Fibroblast of gingiva (primary cell): Measurements from ENCODE around the gene ZNF784.

Experiments used
- DNase-seq: peaks from one replicate; pipeline ENCODE4 v3.0.0-alpha.2; 2011; ENCODE audit warnings: low read depth

The ZNF784 gene

DNA sequence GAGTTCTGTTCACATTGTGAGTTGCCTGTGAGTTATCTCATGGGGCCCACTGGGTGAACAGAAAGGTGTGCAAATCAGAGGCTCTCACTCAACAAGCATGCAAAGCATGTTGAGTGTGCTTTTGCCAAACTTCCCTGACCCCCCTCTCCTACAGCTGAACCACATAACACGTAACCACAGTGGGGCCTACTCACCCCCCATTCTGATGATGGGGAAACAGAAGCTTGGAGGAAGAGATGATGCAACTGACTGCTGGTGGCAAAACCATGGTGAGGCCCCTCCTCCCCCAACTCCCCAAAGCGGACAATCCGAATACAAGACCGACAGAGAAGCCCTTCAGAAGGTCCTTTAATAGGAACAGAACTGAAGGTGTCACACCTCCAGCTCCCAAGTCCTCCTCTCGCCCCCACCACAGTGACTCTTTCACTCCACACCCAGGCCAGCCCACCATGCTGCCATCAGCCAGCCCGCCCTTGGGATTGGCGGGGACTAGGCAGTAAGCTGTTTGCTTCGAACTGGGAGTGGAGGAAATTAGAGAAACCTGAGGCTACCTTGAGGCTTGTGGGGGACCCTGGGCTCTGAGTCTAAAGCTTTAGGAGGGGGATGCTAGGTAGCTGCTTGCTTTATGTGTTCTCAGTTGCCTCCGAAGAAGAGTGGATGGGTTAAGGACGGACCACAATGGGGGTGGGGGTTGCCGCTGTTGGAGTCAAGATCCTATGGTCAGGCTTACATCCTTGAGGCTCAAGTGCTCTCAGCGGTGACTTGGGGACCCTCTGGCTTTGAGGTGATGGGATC, 3.8 kb downstream of the ZNF784 start:
- DNase-seq, result no peak

- peak; percentile 76 for DNase-seq
Measured at GRCh38 chr19:55619286-55619685, 5.1 kb downstream of the ZNF784 start.

DNA sequence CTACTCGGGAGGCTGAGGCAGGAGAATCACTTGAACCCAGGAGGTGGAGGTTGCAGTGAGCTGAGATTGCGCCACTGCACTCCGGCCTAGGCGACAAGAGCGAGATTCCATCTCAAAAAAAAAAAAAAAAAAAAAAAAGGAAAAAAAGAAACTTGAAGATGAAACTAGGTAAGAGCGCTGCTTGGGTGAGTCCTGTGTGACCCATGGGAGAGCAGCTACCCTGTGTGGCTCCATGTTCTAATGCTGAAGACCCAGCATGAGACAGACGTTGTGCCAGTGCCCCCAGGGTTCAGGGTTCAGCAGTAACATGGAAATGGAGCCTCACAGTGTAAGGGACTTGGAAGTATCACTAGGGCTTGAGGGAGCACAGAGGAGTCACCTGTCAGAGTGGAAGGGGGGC, 5.9 kb downstream of the ZNF784 start:
- no peak for DNase-seq

DNA sequence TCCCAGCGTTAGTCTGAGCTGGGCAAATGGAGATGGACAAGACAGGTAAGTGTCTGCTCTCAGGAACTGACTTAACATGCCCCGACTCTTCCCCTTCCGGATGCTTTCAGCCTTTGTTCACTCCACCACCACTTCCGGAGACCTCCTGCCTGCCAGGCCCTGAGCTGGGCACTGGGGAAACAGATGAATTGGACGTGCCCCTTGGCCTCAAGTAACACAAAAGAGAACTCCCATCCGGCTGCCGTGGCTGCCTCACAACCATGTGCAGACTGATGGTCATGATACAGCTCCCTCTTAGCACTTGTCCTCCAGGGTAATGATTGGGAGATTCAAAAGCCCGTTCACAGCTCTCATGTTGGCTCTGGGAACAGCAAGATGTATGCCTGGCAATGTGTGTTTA, 6.9 kb downstream of the ZNF784 start:
- DNase-seq, result no peak

GRCh38 chr19:55616395-55616875, 7.9 kb downstream of the ZNF784 start:
- DNase-seq, result no peak

DNA sequence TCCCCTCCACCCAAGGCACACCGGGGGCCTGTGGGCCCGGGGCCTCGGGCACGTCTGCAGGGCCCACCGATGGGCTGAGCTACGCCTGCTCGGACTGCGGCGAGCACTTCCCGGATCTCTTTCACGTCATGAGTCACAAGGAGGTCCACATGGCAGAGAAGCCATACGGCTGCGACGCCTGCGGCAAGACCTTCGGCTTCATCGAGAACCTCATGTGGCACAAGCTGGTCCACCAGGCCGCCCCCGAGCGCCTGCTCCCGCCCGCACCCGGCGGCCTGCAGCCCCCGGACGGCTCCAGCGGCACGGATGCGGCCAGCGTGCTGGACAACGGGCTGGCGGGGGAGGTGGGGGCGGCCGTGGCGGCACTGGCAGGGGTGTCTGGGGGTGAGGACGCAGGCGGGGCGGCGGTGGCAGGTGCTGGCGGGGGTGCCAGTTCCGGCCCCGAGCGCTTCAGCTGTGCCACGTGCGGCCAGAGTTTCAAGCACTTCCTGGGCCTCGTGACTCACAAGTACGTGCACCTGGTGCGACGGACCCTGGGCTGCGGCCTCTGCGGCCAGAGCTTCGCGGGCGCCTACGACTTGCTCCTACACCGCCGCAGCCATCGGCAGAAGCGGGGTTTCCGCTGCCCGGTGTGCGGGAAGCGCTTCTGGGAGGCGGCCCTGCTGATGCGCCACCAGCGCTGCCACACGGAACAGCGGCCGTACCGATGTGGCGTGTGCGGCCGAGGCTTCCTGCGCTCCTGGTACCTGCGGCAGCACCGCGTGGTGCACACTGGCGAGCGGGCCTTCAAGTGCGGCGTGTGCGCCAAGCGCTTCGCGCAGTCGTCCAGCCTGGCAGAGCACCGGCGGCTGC, 8.6 kb downstream of the ZNF784 start:
- no peak for DNase-seq

GRCh38 chr19:55614711-55615542, 9.4 kb downstream of the ZNF784 start:
- DNase-seq, result no peak

GRCh38 chr19:55613930-55614710, 10.2 kb downstream of the ZNF784 start:
- DNase-seq, result no peak

- no peak for DNase-seq
Measured at GRCh38 chr19:55613396-55613795, 11.0 kb downstream of the ZNF784 start.

- DNase-seq, result no peak
Measured at GRCh38 chr19:55611983-55612645, 12.3 kb downstream of the ZNF784 start.

DNA sequence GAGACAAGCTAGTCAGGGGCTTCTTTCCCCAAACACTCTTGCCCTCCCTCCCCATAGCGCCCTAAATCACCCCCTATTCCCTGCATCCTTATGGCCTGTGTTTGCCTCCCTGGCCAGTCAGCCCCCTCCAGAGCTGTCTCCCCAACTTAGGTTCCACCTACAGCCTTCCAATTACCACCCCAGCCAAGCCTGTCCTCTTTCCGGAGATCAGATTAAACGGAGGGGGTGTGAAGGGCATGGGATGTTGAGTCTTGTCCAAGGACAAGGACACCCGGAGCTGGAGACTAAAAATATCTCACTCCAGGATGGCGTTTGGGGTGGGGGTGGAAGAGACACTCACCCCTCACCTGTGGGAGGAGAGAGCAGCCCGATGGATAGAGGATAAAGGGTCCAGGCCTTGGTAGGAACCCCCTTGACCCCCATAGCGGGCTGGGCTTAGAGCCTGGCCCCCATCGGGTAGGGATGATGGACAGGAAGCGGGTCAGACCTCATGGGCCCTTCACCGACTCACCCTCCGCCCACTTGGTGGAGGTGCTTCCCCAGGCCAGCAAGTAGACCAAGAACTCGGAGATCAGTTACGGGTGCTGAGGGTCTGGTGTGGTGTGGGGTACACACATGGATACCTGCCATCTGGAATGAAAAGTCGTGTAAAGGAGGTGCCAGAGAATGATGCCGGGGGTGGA, 12.9 kb downstream of the ZNF784 start:
- no peak for DNase-seq

DNA sequence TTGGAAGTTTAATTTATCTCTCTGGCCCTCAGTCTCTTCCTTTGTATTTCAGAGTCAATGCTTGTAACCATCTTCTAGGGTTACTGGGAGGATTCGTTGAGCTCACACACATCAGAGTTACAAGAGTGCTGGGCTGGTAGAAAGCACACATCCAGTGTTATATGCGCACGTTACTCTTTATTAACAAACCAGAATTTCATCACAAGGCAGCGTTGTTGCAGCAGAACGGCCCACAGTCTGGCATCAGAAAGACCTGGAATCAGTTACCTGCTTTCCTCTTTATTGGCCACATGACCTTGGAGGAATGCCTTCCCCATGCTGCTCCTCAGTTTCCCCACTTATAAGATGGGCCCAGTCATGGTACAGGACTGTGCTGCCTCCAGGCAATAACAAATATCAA, 15.0 kb downstream of the ZNF784 start:
- DNase-seq, result no peak

GRCh38 chr19:55606817-55607216, 17.5 kb downstream of the ZNF784 start:
- no peak for DNase-seq

GRCh38 chr19:55606471-55606787, 17.9 kb downstream of the ZNF784 start:
- no peak for DNase-seq

GRCh38 chr19:55605637-55606470, 18.5 kb downstream of the ZNF784 start, which contains the start of gene ZNF865:
Gene ZNF865, plus strand, starts transcription at chr19:55605647. Its CDS starts 7,972 bp downstream, at chr19:55613619.
- peak; percentile 77 for DNase-seq

GRCh38 chr19:55605207-55605636, 19.1 kb downstream of the ZNF784 start:
- DNase-seq, result peak; percentile 94

DNA sequence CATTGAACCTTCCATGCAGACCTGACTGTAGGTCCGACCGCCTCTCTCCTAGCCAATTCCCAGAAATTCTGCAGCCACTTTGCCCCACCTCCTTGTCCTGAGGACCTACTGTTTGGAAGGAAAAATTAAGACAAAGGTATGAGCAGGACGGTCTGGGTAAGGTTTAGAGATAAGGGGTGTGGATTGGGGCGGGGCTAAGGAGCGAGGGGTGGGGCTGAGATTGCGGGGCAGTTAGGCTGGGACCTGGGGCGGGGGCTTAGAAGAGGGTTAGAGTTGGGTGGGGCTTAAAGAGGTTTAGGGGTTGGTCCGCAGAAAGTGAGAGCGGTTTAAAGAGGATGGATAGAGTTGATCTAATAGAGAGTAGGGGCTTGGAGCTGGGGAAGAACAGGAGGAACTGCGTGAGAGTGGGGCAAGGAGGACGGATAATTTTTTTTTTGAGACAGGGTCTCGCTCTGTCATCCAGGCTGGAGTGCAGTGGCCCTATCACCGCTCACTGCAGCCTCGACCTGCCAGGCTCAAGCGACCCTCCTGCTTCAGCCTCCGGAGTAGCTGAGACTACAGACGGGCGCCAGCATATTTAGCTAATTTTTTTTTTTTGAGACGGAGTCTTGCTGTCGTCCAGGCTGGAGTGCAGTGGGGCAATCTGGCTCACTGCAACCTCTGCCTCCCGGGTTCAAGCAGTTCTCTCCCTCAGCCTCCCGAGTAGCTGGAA, 20.6 kb downstream of the ZNF784 start:
- no peak for DNase-seq

DNA sequence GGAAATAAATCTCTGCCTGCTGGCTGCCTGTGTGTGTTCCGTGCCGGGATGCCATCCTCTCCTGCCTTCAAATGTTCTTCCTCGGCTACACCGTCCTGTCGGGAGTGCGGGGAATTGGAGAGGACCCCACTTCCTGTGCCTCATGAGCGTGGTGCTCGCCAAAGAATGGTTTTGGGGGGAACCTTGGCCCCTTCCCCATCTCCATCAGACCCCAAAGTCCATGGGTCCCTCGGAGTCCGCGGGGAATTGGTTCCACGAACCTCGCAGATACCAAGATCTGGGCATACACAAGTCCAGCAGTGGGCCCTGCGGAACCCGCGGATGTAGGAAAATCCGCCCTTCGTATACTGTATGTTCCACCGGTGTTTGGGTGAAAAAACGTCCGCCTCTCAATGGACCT, 21.3 kb downstream of the ZNF784 start:
- DNase-seq, result no peak
